Measurements from ENCODE around the gene SCT.
"Not testable (repeated sequence)": the region's sequence is repeated elsewhere in the genome, so short reads cannot be mapped to it uniquely, and the experiment has no call there.

DNA sequence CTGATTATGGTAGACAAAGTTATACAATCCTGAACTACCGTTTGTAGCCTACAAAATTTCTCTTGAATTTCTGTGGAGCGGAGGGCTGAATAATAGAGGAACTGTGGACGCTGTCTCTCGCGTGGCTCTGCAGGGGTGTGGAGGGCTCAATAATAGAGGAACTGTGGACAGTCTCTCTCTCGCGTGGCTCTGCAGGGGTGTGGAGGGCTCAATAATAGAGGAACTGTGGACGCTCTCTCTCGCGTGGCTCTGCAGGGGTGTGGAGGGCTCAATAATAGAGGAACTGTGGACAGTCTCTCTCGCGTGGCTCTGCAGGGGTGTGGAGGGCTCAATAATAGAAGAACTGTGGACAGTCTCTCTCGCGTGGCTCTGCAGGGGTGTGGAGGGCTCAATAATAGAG lies 26.2 kb upstream of the SCT start:
- TF ChIP-seq, protein P1, sequence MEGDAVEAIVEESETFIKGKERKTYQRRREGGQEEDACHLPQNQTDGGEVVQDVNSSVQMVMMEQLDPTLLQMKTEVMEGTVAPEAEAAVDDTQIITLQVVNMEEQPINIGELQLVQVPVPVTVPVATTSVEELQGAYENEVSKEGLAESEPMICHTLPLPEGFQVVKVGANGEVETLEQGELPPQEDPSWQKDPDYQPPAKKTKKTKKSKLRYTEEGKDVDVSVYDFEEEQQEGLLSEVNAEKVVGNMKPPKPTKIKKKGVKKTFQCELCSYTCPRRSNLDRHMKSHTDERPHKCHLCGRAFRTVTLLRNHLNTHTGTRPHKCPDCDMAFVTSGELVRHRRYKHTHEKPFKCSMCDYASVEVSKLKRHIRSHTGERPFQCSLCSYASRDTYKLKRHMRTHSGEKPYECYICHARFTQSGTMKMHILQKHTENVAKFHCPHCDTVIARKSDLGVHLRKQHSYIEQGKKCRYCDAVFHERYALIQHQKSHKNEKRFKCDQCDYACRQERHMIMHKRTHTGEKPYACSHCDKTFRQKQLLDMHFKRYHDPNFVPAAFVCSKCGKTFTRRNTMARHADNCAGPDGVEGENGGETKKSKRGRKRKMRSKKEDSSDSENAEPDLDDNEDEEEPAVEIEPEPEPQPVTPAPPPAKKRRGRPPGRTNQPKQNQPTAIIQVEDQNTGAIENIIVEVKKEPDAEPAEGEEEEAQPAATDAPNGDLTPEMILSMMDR (conservative IDR thresholded peaks at IDR 0.05; ENCODE audit: low read depth in 2 of 2) = not testable (repeated sequence)
- TF ChIP-seq POLR2AphosphoS5 (IDR thresholded peaks at IDR 0.05; ENCODE audit: low read depth); CREB1 (CRISPR knock-in tag; IDR thresholded peaks at IDR 0.05; ENCODE audit: low read depth); EZH2 (IDR thresholded peaks at IDR 0.05; ENCODE audit: low read depth, unreplicated experiment); STAT1 (IDR thresholded peaks at IDR 0.05; ENCODE audit: unreplicated experiment): not testable (repeated sequence)
- TF ChIP-seq, protein P2, sequence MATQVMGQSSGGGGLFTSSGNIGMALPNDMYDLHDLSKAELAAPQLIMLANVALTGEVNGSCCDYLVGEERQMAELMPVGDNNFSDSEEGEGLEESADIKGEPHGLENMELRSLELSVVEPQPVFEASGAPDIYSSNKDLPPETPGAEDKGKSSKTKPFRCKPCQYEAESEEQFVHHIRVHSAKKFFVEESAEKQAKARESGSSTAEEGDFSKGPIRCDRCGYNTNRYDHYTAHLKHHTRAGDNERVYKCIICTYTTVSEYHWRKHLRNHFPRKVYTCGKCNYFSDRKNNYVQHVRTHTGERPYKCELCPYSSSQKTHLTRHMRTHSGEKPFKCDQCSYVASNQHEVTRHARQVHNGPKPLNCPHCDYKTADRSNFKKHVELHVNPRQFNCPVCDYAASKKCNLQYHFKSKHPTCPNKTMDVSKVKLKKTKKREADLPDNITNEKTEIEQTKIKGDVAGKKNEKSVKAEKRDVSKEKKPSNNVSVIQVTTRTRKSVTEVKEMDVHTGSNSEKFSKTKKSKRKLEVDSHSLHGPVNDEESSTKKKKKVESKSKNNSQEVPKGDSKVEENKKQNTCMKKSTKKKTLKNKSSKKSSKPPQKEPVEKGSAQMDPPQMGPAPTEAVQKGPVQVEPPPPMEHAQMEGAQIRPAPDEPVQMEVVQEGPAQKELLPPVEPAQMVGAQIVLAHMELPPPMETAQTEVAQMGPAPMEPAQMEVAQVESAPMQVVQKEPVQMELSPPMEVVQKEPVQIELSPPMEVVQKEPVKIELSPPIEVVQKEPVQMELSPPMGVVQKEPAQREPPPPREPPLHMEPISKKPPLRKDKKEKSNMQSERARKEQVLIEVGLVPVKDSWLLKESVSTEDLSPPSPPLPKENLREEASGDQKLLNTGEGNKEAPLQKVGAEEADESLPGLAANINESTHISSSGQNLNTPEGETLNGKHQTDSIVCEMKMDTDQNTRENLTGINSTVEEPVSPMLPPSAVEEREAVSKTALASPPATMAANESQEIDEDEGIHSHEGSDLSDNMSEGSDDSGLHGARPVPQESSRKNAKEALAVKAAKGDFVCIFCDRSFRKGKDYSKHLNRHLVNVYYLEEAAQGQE (IDR thresholded peaks at IDR 0.05; ENCODE audit: unreplicated experiment) = not testable (repeated sequence)

Measured in GM23338 (cell line).